ENCODE data around the gene STRN3.
"Not testable (repeated sequence)": the region's sequence is repeated elsewhere in the genome, so short reads cannot be mapped to it uniquely, and the experiment has no call there.

Gene STRN3, protein sequence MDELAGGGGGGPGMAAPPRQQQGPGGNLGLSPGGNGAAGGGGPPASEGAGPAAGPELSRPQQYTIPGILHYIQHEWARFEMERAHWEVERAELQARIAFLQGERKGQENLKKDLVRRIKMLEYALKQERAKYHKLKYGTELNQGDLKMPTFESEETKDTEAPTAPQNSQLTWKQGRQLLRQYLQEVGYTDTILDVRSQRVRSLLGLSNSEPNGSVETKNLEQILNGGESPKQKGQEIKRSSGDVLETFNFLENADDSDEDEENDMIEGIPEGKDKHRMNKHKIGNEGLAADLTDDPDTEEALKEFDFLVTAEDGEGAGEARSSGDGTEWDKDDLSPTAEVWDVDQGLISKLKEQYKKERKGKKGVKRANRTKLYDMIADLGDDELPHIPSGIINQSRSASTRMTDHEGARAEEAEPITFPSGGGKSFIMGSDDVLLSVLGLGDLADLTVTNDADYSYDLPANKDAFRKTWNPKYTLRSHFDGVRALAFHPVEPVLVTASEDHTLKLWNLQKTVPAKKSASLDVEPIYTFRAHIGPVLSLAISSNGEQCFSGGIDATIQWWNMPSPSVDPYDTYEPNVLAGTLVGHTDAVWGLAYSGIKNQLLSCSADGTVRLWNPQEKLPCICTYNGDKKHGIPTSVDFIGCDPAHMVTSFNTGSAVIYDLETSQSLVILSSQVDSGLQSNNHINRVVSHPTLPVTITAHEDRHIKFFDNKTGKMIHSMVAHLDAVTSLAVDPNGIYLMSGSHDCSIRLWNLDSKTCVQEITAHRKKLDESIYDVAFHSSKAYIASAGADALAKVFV

DNA sequence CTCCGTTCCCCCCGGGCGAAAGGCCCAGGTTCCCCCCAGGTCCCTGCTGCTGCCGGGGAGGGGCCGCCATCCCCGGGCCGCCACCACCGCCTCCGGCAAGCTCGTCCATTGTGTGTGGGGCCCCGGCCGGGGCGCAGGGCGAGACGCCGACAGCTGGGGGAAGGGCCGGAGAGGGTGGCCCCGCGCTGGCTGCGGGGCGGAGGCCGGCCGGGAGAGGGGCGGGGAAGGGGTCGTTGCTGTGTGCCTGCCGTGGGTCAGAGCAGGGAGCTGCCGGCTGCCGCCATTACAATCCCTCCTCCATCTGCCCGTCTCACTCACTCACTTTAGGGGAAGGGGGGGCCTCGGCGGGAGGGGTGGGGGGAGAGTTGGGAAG lies at the start of gene STRN3:
Gene STRN3 (minus strand): TSS at position 303 of the 373 bp plus-strand sequence. CDS start 194 bp downstream, at position 109.
- FAIRE-seq: no peak

DNA sequence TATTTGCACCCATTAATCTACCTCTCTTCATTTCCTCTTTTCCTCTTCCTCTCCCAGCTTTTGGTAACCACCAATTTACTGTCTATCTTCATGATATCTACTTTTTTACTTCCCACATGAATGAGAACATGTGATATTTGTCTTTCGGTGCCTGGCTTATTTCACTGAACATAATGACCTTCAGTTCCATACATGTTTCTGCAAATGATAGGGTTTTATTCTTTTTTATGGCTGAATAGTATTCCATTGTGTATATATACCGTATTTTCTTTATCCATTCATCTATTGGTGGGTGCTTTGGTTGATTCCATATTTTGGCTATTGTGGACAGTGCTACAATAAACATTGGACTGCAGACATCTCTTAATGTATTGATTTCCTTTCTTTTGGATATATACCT lies 49.0 kb upstream of the STRN3 start:
- FAIRE-seq: no peak
- no peak for DNase-seq (ENCODE audit: low spot score)

More for the DNA sequence above, at the start of gene STRN3:
- no peak for DNase-seq (ENCODE audit: low spot score)

DNA sequence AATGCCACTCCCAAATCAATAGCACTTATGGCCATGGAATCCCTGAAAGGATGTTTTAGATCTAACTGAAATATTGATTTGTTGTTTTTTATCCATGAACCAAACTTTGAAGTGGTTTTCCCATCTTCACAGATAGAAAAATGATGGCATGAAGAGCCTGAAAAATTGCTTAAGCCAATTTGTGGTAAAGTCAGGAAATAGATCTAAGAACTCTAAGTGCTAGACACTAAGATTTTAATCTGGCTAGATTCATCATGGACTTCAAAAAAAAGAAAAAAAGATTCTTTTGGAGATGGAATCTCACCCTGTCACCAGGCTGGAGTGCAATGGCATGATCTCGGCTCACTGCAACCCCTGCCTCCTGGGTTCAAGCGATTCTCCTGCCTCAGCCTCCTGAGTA lies 45.0 kb upstream of the STRN3 start:
- FAIRE-seq (no peak), DNase-seq (ENCODE audit: low spot score) (no peak)

DNA sequence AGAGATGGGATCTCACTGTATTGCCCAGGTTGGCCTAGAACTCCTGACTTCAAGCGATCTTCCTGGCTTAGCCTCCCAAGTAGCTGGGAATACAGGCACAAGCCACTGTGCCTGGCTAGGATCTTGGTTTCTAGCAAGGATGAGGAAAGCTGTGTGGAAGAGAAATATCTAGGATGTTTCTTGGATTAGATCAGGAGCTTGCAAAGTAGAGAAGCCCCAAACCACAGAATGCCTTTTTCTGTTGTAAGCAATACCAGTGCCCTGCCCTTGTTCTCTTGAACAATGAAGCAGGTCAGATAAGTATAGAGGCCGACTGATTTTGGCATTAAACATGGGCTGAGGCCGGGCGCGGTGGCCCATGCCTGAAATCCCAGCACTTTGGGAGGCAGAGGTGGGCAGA lies 44.3 kb upstream of the STRN3 start:
- DNase-seq (ENCODE audit: low spot score): peak; percentile 59
- no peak for FAIRE-seq

DNA sequence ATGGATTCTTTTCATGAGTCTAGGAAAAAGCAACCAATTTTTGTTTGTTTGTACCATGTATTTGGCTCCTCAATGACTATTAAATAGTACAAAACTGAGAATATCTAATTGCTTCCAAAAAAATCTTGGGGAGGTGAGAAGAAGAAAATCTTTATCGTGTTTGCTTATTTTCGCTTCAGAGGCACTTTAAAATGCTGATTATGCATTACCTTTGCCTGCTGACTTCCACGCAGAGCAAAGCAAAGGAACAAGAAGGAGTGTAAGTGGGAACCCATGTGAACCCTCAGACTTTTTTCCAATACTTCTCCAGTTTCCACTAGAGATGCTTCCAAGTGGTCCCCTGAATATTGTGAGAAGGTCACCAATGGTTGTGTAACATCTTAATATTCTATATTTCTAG lies 43.2 kb upstream of the STRN3 start:
- no peak for DNase-seq (ENCODE audit: low spot score)
- FAIRE-seq: no peak

DNA sequence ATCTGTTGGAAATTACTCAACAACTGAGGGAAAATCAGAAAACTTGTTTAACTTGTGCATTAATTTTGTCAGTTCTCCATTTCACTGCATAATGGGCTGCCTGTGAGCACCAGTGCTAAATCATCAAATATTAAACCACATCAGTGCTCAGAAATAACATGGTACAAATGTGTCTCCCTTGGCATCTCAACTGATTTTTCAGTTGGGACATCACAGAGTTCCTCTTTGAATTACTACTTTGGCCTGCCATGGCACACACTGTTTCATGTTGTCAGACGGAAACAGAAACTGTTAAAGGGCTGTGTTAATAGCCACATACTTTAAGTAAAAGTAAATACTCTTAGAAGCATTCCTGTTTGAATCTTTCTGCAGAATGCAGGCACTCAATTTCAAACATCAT lies 42.1 kb upstream of the STRN3 start:
- DNase-seq (ENCODE audit: low spot score): no peak

DNA sequence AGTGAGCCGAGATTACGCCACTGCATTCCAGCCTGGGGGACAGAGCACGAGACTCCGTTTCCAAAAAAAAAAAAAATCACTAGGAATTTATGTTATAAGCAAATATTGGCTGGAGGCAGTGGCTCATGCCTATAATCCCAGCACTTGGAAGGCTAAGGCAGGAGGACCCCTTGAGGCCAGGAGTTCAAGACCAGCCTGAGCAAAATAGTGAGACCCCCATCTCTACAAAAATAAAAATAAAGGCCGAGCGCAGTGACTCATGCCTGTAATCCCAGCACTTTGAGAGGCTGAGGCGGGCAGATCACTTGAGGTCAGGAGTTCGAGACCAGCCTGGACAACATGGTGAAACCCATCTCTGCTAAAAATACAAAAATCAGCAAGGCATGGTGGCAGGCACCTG lies 36.7 kb upstream of the STRN3 start:
- FAIRE-seq: not testable (repeated sequence)

More for the DNA sequence above, 42.1 kb upstream of the STRN3 start:
- no peak for FAIRE-seq

DNA sequence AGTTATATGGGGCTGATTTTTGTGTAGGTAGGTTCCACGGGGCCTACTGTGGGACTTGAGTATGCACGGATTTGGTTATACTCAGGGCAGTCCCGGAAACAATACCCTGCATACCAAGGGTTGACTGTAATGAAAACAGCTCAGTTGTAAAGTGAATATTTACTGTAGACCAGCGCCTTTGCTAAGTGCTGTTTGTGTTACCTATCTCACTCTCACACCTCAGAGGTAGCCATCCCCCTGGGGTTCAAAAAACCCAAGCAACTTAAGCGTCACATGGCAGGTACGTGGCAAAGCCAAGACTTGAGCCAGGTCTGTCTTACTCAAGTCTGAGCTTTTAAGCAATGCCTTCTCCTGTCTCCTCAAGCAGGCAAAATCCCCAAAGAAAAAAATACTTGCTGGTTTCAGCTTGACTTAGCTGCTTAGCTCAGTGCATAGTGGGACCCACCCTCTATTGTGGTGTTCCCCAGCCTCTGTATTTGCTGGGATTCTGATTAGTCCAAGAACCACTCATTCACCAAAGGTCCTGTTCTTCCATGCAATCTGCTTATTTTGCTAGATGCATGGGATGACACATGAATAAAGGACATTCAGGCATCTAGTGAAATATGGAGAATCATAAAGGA lies 34.2 kb upstream of the STRN3 start:
- FAIRE-seq (no peak), DNase-seq (ENCODE audit: low spot score) (no peak)

More for the DNA sequence above, 36.7 kb upstream of the STRN3 start:
- DNase-seq (ENCODE audit: low spot score): not testable (repeated sequence)

DNA sequence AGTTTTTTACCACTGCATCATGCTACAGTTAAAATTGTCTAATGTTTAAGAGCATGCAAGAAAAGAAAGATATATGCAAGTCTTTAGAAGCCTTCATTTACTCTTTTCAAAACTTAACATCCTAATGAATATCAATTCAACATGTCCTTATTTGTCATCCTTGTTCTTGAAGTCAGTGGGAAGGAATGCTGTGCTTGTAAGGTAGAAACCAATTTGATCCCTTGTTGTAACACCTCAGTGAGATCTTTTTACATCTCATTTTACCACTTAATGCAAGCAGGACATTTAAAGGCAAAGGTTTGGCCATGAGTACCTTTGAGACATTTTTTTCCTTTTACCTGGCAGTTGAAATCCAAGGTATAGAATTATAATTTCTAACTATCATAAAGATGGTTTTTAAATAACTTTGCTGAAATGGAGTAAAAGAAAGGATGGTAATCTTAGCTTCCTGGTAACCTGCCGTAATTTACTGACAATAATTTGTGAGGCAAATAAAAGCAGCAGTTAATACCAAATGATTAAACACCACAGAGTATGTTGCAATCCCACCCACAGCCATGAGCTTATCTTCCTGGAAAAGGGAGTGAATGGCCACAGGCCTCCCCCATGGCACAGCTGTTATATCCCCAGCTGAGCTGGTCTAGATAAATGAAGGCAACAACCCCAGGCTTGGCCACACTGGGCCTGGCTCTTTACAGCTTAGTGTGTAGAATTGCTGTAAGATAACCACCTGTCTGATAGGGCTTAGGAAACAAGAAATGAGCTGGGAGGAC lies 33.2 kb upstream of the STRN3 start:
- no peak for FAIRE-seq
- DNase-seq (ENCODE audit: low spot score): peak; percentile 4

DNA sequence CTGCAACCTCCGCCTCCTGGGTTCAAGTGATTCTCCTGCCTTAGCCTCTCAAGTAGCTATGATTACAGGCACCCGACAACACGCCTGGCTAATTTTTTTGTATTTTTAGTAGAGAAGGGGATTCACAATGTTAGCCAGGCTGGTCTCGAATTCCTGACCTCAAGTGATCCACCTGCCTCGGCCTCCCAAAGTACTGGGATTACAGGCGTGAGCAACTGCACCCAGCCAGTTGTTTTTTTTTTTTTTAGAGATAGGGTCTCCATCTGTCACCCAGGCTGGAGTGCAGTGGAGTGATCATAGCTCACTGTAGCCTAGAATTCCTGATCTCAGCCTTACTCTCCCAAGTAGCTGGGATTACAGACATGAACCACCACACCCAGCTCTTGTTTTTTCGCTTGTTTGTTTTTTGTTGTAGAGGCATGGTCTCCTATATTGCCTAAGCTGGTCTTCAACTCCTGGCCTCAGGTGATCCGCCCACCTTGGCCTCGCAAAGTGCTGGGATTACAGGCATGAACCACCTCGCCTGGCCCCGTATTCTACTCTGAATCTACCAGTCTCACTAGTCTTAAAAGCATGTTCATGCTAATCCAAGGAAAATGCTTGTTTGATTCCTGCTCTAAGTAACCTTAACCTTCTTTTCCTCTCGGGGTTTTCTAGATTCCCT lies 31.7 kb upstream of the STRN3 start:
- no peak for FAIRE-seq

DNA sequence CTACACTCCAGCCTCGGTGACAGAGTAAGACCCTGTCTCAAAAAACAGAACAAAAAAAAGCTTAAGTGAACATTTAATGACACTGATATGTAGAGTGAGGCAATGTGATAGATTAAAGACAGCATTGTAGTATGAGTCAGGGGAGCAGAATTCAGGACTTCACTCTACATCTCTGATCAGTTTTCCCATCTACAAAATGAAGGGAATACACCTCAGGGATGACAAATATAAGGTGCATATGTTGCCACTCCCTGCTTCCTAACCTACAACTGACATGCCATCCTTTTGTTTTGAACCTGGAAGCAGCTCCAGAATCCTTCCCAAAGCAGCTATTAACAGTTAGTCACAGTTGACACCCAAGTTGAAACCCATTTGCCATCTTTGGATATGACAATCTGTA lies 30.9 kb upstream of the STRN3 start:
- no peak for FAIRE-seq
- no peak for DNase-seq (ENCODE audit: low spot score)

More for the DNA sequence above, 31.7 kb upstream of the STRN3 start:
- no peak for DNase-seq (ENCODE audit: low spot score)

DNA sequence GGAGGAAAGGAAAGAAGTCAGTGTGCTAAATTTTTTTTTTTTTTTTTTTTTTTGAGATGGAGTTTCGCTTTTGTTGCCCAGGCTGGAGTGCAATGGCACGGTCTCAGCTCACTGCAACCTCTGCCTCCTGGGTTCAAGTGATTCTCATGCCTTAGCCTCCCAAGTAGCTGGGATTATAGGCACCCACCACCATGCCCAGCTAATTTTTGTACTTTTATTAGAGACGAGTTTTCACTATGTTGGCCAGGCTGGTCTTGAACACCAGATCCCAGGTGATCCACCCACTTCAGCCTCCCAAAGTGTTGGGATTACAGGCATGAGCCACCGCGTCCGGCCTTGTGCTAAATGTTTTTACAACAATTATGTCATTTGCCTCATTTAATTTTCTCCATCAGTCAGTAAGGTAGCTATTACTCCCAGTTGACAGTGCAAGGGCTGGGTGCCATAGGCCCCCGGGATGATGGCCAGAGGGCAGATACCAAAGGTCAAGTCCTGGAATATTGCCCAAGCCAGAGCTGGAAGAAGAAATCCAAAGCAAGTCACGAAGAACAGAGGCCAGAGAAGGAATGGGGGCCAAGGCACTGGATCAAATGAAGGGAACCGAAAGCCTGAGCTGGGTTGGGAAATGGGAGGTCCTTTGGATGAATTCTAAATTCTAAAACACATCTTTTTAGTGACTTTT lies 26.9 kb upstream of the STRN3 start:
- not testable (repeated sequence) for FAIRE-seq; DNase-seq (ENCODE audit: low spot score)

DNA sequence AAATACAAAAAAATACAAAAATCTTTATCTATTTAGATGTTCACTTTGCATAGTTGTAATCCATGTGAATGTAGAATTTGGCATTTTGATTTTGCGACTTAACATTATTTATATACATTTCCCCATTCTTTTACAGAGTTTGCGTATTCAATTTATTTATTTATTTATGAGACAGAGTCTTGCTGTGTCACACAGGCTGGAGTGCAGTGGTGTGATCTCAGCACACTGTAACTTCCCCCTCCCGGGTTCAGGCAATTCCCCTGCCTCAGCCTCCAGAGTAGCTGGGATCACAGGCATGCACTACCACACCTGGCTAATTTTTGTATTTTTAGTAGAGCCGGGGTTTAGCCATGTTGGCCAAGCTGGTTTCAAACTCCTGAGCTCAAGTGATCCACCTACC lies 25.3 kb upstream of the STRN3 start:
- DNase-seq (ENCODE audit: low spot score) (no peak), FAIRE-seq (no peak)

DNA sequence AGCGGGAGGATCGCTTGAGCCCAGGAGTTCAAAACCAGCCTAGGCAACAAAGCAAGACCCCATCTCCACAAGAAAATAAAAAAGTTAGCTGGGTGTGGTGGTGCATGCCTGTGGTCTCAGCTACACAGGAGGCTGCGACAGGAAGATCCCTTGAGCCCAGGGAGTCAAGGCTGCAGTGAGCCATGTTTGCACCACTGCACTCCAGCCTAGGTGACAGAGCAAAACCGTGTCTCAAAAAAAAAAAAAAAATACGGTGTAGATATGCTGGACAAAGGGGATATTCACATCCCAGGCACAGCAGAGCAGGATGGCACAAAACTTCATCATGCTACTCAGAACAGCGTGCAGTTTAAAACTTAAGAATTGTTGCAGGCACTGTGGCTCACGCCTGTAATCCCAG lies 24.8 kb upstream of the STRN3 start:
- no peak for FAIRE-seq
- DNase-seq (ENCODE audit: low spot score): no peak

DNA sequence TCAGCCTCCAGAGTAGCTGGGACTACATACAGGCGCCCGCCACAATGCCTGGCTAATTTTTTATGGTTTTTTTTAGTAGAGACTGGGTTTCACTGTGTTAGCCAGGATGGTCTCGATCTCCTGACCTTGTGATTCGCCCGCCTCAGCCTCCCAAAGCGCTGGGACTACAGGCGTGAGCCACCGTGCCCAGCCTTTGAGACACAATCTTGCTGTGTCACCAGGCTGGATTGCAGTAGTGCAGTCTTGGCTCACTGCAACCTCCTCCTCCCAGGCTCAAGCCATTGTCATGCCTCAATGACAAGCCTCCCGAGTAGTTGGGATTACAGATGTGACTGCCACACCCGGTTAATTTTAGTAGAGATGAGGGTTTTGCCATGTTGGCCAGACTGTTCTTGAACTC lies 21.3 kb upstream of the STRN3 start:
- FAIRE-seq: no peak
- DNase-seq (ENCODE audit: low spot score): no peak

DNA sequence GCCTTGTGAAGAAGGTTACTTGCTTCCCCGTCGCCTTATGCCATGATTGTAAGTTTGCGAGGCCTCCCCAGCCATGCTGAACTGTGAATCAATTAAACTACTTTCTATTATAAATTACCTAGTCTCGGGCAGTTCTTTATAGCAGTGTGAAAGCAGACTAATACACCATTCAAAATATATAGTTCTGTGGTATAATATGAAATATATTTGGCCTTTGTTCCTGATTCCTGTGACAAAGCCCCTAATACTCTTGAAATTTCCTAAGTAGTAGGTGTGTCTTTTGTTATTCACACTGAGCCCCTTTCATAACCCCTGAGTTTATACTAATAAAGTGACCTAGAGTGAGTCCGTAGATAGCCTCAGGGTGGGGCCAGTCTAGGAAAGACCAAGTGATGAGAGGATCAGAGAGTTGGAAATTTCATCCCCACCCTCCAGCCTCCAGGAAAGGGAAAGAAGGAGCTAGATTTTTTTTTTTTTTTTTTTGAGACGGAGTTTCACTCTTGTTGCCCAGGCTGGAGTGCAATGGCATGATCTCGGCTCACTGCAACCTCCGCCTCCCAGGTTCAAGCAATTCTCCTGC lies 19.4 kb upstream of the STRN3 start:
- FAIRE-seq (no peak), DNase-seq (ENCODE audit: low spot score) (no peak)

DNA sequence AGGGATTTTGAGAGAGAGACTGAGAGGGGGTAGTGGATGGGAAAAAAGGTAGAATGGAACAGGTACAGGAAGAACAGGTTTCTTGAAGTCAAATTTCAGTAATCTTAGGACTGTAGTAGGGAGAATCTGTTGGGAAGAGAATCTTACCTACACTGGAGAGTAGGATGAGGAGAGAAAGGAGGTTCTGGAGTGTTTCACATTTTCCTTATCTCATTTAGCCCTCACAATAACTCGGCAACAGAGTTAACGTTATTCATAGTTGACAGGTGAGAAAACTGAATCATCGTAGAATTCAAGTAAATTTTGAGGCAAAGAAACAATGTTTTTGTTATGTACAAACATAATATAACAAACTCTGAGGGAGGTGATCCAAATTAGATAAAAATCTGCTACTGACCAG lies 17.2 kb upstream of the STRN3 start:
- no peak for DNase-seq (ENCODE audit: low spot score)
- no peak for FAIRE-seq

DNA sequence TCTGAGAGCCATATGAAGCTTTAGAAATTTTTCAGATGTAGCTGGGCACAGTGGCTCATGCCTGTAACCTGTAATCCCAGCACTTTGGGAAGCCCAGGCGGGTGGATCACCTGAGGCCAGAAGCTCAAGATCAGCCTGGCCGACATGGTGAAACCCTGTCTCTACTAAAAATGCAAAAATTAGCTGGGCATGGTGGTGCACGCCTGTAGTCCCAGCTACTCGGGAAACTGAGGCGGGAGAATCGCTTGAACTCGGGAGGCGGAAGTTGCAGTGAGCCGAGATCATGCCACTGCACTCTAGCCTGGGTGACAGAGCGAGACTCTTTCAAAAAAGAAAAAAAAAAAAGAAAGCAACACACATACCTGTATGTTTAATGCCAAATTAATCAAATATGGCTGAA lies 16.7 kb upstream of the STRN3 start:
- not testable (repeated sequence) for DNase-seq (ENCODE audit: low spot score); FAIRE-seq

DNA sequence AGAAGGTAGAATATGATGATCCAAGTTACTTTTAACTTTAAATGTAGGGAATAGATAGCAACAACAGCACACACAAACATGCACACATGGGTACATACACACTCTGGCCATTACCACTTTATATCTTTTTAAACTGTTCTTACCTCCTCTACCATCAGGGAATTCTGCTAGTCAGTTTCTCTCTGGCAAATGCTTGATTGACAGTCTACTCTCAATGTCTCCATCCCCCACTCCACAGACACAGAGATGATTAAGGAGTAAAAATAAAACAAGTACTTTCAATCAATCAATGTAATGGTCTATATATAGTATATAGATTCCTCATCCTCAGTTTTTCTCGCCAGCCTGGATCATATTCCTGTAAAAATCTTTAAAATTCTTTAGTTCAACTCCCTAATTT lies 16.1 kb upstream of the STRN3 start:
- DNase-seq (ENCODE audit: low spot score) (no peak), FAIRE-seq (no peak)

Data from RCC 7860 (cell line).